Trophoblast cell (in vitro differentiated cells and primary cell): ENCODE data around the gene RGL1.

Experiments
- DNase-seq, 2 donors: peaks; one replicate each; pipeline ENCODE4 v3.0.0-alpha.2; 2016
- H2AFZ ChIP-seq: 2 replicates; pipeline ENCODE4 v1.6.1; 2013; ENCODE audit warnings: low read length, moderate library complexity, mild to moderate bottlenecking; ENCODE audit not compliant: insufficient read depth, poor library complexity
- H2AK5ac ChIP-seq: 2 replicates; pipeline ENCODE4 v1.6.1; 2013; ENCODE audit warnings: mild to moderate bottlenecking, low read length
- H2BK120ac ChIP-seq: 2 replicates; pipeline ENCODE4 v1.6.1; 2013; ENCODE audit warnings: low read length, mild to moderate bottlenecking, moderate library complexity; ENCODE audit not compliant: insufficient read depth, poor library complexity
- H2BK12ac ChIP-seq: 2 replicates; pipeline ENCODE4 v1.6.1; 2013; ENCODE audit warnings: mild to moderate bottlenecking, low read length, moderate library complexity
- H2BK5ac ChIP-seq: 2 replicates; pipeline ENCODE4 v1.6.1; 2013; ENCODE audit warnings: low read length, low read depth, moderate library complexity, mild to moderate bottlenecking; ENCODE audit not compliant: poor library complexity
- H3K14ac ChIP-seq: 2 replicates; pipeline ENCODE4 v1.6.1; 2013; ENCODE audit warnings: mild to moderate bottlenecking, low read length
- H3K18ac ChIP-seq: 2 replicates; pipeline ENCODE4 v1.6.1; 2013; ENCODE audit warnings: mild to moderate bottlenecking, low read length
- H3K23ac ChIP-seq: 2 replicates; pipeline ENCODE4 v1.6.1; 2013; ENCODE audit warnings: low read length
- H3K27ac ChIP-seq: 2 replicates; pipeline ENCODE4 v1.5.1; 2013; ENCODE audit warnings: low read depth, mild to moderate bottlenecking, inconsistent platforms, low read length, moderate library complexity
- H3K27me3 ChIP-seq: 2 replicates; pipeline ENCODE4 v1.6.1; 2013; ENCODE audit warnings: inconsistent platforms, mild to moderate bottlenecking, low read length, moderate library complexity; ENCODE audit not compliant: insufficient read depth
- H3K36me3 ChIP-seq, 2 experiments: 1 replicate in 1 of 2; 2 replicates in 1 of 2; pipeline ENCODE4 v1.6.1; 2013; ENCODE audit warnings: low read length in 2 of 2, mild to moderate bottlenecking in 2 of 2, moderate library complexity in 1 of 2; ENCODE audit not compliant: insufficient read depth in 2 of 2, control insufficient read depth in 1 of 2
- H3K4ac ChIP-seq: 2 replicates; pipeline ENCODE4 v1.6.1; 2013; ENCODE audit warnings: low read depth, mild to moderate bottlenecking, low read length, moderate library complexity
- H3K4me1 ChIP-seq, 2 experiments: 1 replicate in 1 of 2; 2 replicates in 1 of 2; pipeline ENCODE4 v1.6.1; 2013; ENCODE audit warnings: low read length in 2 of 2, mild to moderate bottlenecking in 2 of 2, moderate library complexity in 1 of 2; ENCODE audit not compliant: insufficient read depth in 2 of 2, control insufficient read depth in 1 of 2
- H3K4me2 ChIP-seq: 2 replicates; pipeline ENCODE4 v1.6.1; 2013; ENCODE audit warnings: inconsistent platforms, mild to moderate bottlenecking, low read length, moderate library complexity
- H3K4me3 ChIP-seq: 2 replicates; pipeline ENCODE4 v1.5.1; 2013; ENCODE audit warnings: mild to moderate bottlenecking, low read depth, low read length, inconsistent platforms
- H3K79me1 ChIP-seq: one replicate; pipeline ENCODE4 v1.6.1; 2013; ENCODE audit warnings: low read length
- H3K79me2 ChIP-seq: 2 replicates; pipeline ENCODE4 v1.6.1; 2013; ENCODE audit warnings: low read length, mild to moderate bottlenecking; ENCODE audit not compliant: control insufficient read depth, insufficient read depth, poor library complexity
- H3K9ac ChIP-seq: 2 replicates; pipeline ENCODE4 v1.6.1; 2013; ENCODE audit warnings: mild to moderate bottlenecking, low read length
- H3K9me3 ChIP-seq: 2 replicates; pipeline ENCODE4 v1.6.1; 2013; ENCODE audit warnings: low read depth, mild to moderate bottlenecking, control low read depth, inconsistent platforms, low read length; ENCODE audit not compliant: insufficient read depth
- H4K12ac ChIP-seq: 2 replicates; pipeline ENCODE4 v1.6.1; 2013; ENCODE audit warnings: low read depth, mild to moderate bottlenecking, low read length, moderate library complexity
- H4K8ac ChIP-seq: 2 replicates; pipeline ENCODE4 v1.6.1; 2013; ENCODE audit warnings: low read depth, mild to moderate bottlenecking, low read length, moderate library complexity
- H4K91ac ChIP-seq: one replicate; pipeline ENCODE4 v1.6.1; 2013; ENCODE audit warnings: low read depth, mild to moderate bottlenecking, low read length, moderate library complexity
- WGBS: extraction: QIAGEN DNeasy Blood & Tissue Kit; methylation state at CpG from one replicate; pipeline ENCODE4 v1.1.7; 2013; ENCODE audit warnings: missing lambda C conversion rate; ENCODE audit not compliant: insufficient read length, insufficient coverage; ENCODE audit errors: extremely low coverage; 5-methylcytosine and 5-hydroxymethylcytosine counted together

Gene RGL1

GRCh38 chr1:183780159-183780558, 24.8 kb upstream of the RGL1 start:
- H2BK12ac ChIP-seq = no peak overlapping the region
- H3K4ac ChIP-seq = no peak overlapping the region
- H3K9ac ChIP-seq = no peak overlapping the region
- H3K79me1 ChIP-seq = no peaks in the 10 kb centered on the region
- H2BK5ac ChIP-seq = no peak overlapping the region
- no peaks in the 10 kb centered on the region for H3K4me1 ChIP-seq
- no peak overlapping the region for H2AFZ ChIP-seq
- no peak overlapping the region for H4K91ac ChIP-seq
- H3K79me2 ChIP-seq = no peaks in the 10 kb centered on the region
- H3K27ac ChIP-seq = no peak overlapping the region
- H3K9me3 ChIP-seq = no peaks in the 10 kb centered on the region
- H2BK120ac ChIP-seq = no peak overlapping the region
- H3K4me3 ChIP-seq = no peak overlapping the region
- no peak overlapping the region for H3K14ac ChIP-seq
- no peak overlapping the region for H3K23ac ChIP-seq
- H4K12ac ChIP-seq = no peak overlapping the region
- H3K27me3 ChIP-seq = no peaks in the 10 kb centered on the region
- no peak for DNase-seq
- H3K4me2 ChIP-seq = no peak overlapping the region
- H4K8ac ChIP-seq = no peak overlapping the region
- no peak overlapping the region for H3K18ac ChIP-seq
- H2AK5ac ChIP-seq = no peak overlapping the region
- no peaks in the 10 kb centered on the region for H3K36me3 ChIP-seq
- no CpG with 5 or more reads among the region's 2 CpGs for WGBS

GRCh38 chr1:183780757-183781156, 24.2 kb upstream of the RGL1 start:
- Histone ChIP-seq H2BK120ac (no peak overlapping the region), H3K18ac (no peak overlapping the region), H2AFZ (no peak overlapping the region), H4K8ac (no peak overlapping the region), H3K27ac (no peak overlapping the region), H2BK12ac (no peak overlapping the region), H3K27me3 (no peaks in the 10 kb centered on the region), H3K4me3 (no peak overlapping the region), H3K9me3 (no peaks in the 10 kb centered on the region), H4K12ac (no peak overlapping the region), H2AK5ac (no peak overlapping the region), H3K23ac (no peak overlapping the region), H4K91ac (no peak overlapping the region), H2BK5ac (no peak overlapping the region), H3K4me2 (no peak overlapping the region), H3K79me2 (no peaks in the 10 kb centered on the region), H3K36me3 (no peaks in the 10 kb centered on the region), H3K9ac (no peak overlapping the region), H3K14ac (no peak overlapping the region), H3K4ac (no peak overlapping the region), H3K79me1 (no peaks in the 10 kb centered on the region), H3K4me1 (no peaks in the 10 kb centered on the region)
- WGBS = no CpG with 5 or more reads among the region's 2 CpGs
- no peak for DNase-seq

GRCh38 chr1:183783342-183783741, 21.6 kb upstream of the RGL1 start:
- H2BK5ac ChIP-seq = no peak overlapping the region
- no peak overlapping the region for H3K4me3 ChIP-seq
- H2AK5ac ChIP-seq = no peak overlapping the region
- no peak overlapping the region for H3K23ac ChIP-seq
- H2AFZ ChIP-seq = no peak overlapping the region
- H3K18ac ChIP-seq = no peak overlapping the region
- no peak overlapping the region for H2BK12ac ChIP-seq
- no peaks in the 10 kb centered on the region for H3K79me1 ChIP-seq
- H3K79me2 ChIP-seq = no peaks in the 10 kb centered on the region
- no peak overlapping the region for H3K4ac ChIP-seq
- no peak overlapping the region for H3K9ac ChIP-seq
- no peak overlapping the region for H3K14ac ChIP-seq
- H4K91ac ChIP-seq = no peak overlapping the region
- H2BK120ac ChIP-seq = no peak overlapping the region
- H3K36me3 ChIP-seq = no peaks in the 10 kb centered on the region
- no peak overlapping the region for H4K12ac ChIP-seq
- DNase-seq = no peak
- H3K4me1 ChIP-seq = peaks cover 0 to 2% of the 10 kb centered on the region in 2 experiments
- H3K9me3 ChIP-seq = no peaks in the 10 kb centered on the region
- H3K27ac ChIP-seq = no peak overlapping the region
- no peak overlapping the region for H3K4me2 ChIP-seq
- no peak overlapping the region for H4K8ac ChIP-seq
- H3K27me3 ChIP-seq = no peaks in the 10 kb centered on the region

- DNase-seq = no peak
- Histone ChIP-seq H3K79me2 (no peaks in the 10 kb centered on the region), H3K9me3 (no peaks in the 10 kb centered on the region), H4K8ac (no peak overlapping the region), H3K23ac (no peak overlapping the region), H3K4me3 (no peak overlapping the region), H3K9ac (no peak overlapping the region), H3K4ac (no peak overlapping the region), H3K18ac (no peak overlapping the region), H3K79me1 (no peaks in the 10 kb centered on the region), H4K91ac (no peak overlapping the region), H3K14ac (no peak overlapping the region), H3K4me2 (no peak overlapping the region), H2BK5ac (no peak overlapping the region), H3K36me3 (no peaks in the 10 kb centered on the region), H3K27me3 (no peaks in the 10 kb centered on the region), H3K4me1 (peaks cover 0 to 2% of the 10 kb centered on the region in 2 experiments), H3K27ac (no peak overlapping the region), H2AFZ (no peak overlapping the region), H2BK120ac (no peak overlapping the region), H4K12ac (no peak overlapping the region), H2BK12ac (no peak overlapping the region), H2AK5ac (no peak overlapping the region)
- no CpG with 5 or more reads among the region's 6 CpGs for WGBS
These were observed 20.9 kb upstream of the RGL1 start for GRCh38 chr1:183783767-183784637.
